ENCODE data around the gene TCF23. TPM values are rescaled to one million over a fixed set of nuclear protein-coding genes. Genes with fewer than 3 reads are reported as not detected.

TCF23 gene
- not detected for total RNA-seq

- no peak within 1 kb of the TSS for H3K4me3 ChIP-seq (ENCODE audit: low read depth, poor library complexity, severe bottlenecking)
- intact Hi-C loops (cut with DNase I; ENCODE audit: low total_unique reads) = no loop called here
- no peak for DNase-seq (ENCODE audit: low spot score in 2 of 2)
- 72 to 75% methylated on average over 9 to 12 of the region's 12 CpGs for WGBS, 2 donors
- TF ChIP-seq CTCF (IDR thresholded peaks at IDR 0.05) = no peak
- TF ChIP-seq POLR2A (IDR thresholded peaks at IDR 0.05) = no peak
These were observed at the start of gene TCF23 for GRCh38 chr2:27148801-27149439. TSS of gene TCF23 (plus strand) at chr2:27149004. CDS start at chr2:27149134, 130 bp downstream.

GRCh38 chr2:27099334-27099955 is 49.4 kb upstream of the TCF23 start:
- WGBS, 2 donors = 88 to 90% methylated on average over 19 of the region's 19 CpGs
- DNase-seq (ENCODE audit: low spot score in 2 of 2) = no peak
- no peak overlapping the region for H3K4me3 ChIP-seq (ENCODE audit: low read depth, poor library complexity, severe bottlenecking)
- TF ChIP-seq POLR2A (IDR thresholded peaks at IDR 0.05) (no peak), CTCF (IDR thresholded peaks at IDR 0.05) (no peak)
- intact Hi-C loops (cut with DNase I; ENCODE audit: low total_unique reads) = no loop called here

GRCh38 chr2:27100036-27100435 is 48.8 kb upstream of the TCF23 start:
- no peak for DNase-seq (ENCODE audit: low spot score in 2 of 2)
- intact Hi-C loops (cut with DNase I; ENCODE audit: low total_unique reads) = loop anchor here (5.0 kb wide), 1 partner anchor 182 kb away; the partner anchor contains the start of gene TRIM54

GRCh38 chr2:27102329-27102728 is 46.5 kb upstream of the TCF23 start:
- intact Hi-C loops (cut with DNase I; ENCODE audit: low total_unique reads) = loop anchor here (5.0 kb wide), 1 partner anchor 180 kb away; the partner anchor contains the start of gene TRIM54
- WGBS, 2 donors = 83 to 87% methylated on average over 5 of the region's 5 CpGs
- no peak overlapping the region for H3K4me3 ChIP-seq (ENCODE audit: low read depth, poor library complexity, severe bottlenecking)
- DNase-seq (ENCODE audit: low spot score in 2 of 2) = no peak
- TF ChIP-seq POLR2A (IDR thresholded peaks at IDR 0.05) = no peak

More at GRCh38 chr2:27100036-27100435, 48.8 kb upstream of the TCF23 start:
- 80 to 87% methylated on average over 9 to 10 of the region's 10 CpGs for WGBS, 2 donors
- no peak overlapping the region for H3K4me3 ChIP-seq (ENCODE audit: low read depth, poor library complexity, severe bottlenecking)
- no peak for TF ChIP-seq POLR2A (IDR thresholded peaks at IDR 0.05)

GRCh38 chr2:27105981-27106380 is 42.8 kb upstream of the TCF23 start:
- no peak for DNase-seq (ENCODE audit: low spot score in 2 of 2)
- intact Hi-C loops (cut with DNase I; ENCODE audit: low total_unique reads) = no loop called here
- no peak overlapping the region for H3K4me3 ChIP-seq (ENCODE audit: low read depth, poor library complexity, severe bottlenecking)
- WGBS, 2 donors = 58 to 73% methylated on average over 3 of the region's 3 CpGs
- TF ChIP-seq POLR2A (IDR thresholded peaks at IDR 0.05) (no peak), CTCF (IDR thresholded peaks at IDR 0.05) (no peak)

GRCh38 chr2:27108221-27108620 is 40.6 kb upstream of the TCF23 start:
- WGBS, 2 donors = 85 to 89% methylated on average over 2 of the region's 2 CpGs
- intact Hi-C loops (cut with DNase I; ENCODE audit: low total_unique reads) = no loop called here
- H3K4me3 ChIP-seq (ENCODE audit: low read depth, poor library complexity, severe bottlenecking) = no peak overlapping the region
- no peak for TF ChIP-seq CTCF (IDR thresholded peaks at IDR 0.05)
- no peak for TF ChIP-seq POLR2A (IDR thresholded peaks at IDR 0.05)
- DNase-seq (ENCODE audit: low spot score in 2 of 2) = no peak

Measured in lower leg skin (tissue), 4 donors.